Measurements from ENCODE around the gene LMNTD1.

DNA sequence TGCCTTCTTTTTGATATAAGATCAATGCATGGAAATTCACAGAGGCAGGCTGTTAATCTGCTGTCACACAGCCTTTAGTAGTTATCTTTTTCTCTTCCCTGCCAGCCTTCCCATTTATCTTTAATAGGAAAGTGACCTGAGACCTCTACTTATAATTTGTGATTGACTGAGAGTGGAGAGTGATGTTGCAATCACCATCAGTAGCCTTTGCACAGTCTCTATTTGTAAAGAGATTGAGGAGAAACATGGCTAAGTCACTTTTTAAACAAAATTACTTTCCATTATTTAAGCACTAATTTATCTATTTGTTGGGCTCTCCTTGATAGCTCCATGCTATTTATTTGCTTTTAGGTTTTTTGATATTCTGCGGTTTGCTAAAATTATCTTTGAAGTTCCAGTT is 19.9 kb downstream of the LMNTD1 start:
- TF ChIP-seq, protein P1, sequence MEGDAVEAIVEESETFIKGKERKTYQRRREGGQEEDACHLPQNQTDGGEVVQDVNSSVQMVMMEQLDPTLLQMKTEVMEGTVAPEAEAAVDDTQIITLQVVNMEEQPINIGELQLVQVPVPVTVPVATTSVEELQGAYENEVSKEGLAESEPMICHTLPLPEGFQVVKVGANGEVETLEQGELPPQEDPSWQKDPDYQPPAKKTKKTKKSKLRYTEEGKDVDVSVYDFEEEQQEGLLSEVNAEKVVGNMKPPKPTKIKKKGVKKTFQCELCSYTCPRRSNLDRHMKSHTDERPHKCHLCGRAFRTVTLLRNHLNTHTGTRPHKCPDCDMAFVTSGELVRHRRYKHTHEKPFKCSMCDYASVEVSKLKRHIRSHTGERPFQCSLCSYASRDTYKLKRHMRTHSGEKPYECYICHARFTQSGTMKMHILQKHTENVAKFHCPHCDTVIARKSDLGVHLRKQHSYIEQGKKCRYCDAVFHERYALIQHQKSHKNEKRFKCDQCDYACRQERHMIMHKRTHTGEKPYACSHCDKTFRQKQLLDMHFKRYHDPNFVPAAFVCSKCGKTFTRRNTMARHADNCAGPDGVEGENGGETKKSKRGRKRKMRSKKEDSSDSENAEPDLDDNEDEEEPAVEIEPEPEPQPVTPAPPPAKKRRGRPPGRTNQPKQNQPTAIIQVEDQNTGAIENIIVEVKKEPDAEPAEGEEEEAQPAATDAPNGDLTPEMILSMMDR (IDR thresholded peaks at IDR 0.05; ENCODE audit: insufficient read depth, low read length, poor library complexity, severe bottlenecking) = no peak
- TF ChIP-seq EZH2phosphoT487 (conservative IDR thresholded peaks at IDR 0.05; ENCODE audit: low read length) = no peak
